ENCODE results near the gene CADPS2.

- TF ChIP-seq CTCF (IDR thresholded peaks at IDR 0.05) (no peak), POLR2A (IDR thresholded peaks at IDR 0.05) (no peak)
Measured at GRCh38 chr7:122682815-122683550, 203.3 kb downstream of the CADPS2 start.

All from body of pancreas (tissue), 4 donors.